Hematopoietic multipotent progenitor cell treated with erythropoietin and hydrocortisone succinate and interleukin-3 and kit ligand, for 17 days (in vitro differentiated cells): ENCODE measurements around the gene CFAP52.
"Not testable (repeated sequence)": the region's sequence is repeated elsewhere in the genome, so short reads cannot be mapped to it uniquely, and the experiment has no call there.

ENCODE experiments used
- DNase-seq: peaks from one replicate; pipeline ENCODE4 v3.0.0-alpha.2; 2015; ENCODE audit warnings: low spot score

The CFAP52 gene

DNA sequence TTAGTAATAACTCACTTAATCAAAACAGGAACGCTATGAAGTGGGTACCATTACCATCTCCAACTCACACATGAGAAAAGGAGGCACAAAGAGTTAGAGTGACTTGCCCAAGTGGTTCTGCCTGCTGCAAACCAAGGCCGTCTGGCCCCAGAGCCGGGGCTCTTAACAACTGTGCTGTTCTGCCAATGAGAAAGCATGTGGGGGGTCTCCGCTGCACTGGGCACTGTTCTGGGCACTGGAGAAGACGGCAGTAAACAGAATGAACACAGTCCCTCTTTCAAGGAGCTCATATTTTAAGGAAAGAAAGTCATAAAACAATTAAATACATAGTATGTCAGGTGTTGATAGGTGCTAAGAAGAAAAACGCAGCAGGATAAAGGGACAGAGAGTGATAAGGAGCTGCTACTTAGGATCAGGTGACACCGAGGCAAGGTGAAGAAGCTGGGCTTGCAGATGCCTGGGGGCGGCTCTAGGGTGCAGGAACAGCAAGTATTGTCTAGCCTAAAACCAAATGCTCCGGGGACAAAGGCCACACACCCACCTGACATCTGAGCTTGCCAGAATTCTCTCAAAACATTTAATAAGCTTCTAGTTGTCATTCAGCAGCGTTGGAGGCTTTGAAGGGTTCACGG is 7.4 kb upstream of the CFAP52 start:
- DNase-seq, result no peak

DNA sequence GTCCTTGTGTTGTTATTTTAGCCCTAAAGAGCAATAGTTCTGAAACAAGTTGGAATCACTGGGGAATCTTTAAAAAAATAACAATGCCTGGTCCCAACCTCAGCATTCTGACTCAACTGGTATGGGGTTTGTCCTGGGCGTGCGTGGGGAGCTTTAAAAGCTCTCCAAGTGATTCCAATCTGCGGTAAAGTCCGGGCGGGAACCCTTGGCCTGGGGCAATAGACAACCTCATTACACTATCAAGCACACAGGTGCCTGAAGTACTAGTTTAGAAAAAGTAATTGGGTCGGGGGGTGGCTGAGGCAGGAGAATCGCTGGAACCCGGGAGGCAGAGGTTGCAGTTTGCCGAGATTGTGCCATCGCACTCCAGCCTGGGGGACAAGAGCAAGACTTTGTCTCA is 5.2 kb upstream of the CFAP52 start:
- no peak for DNase-seq

GRCh38 chr17:9575381-9576101 is 901 bp upstream of the CFAP52 start, which contains the start of gene STX8:
Gene STX8, minus strand, starts transcription at chr17:9575820. Its CDS starts 12 bp downstream, at chr17:9575808.
- peak; percentile 32 for DNase-seq

DNA sequence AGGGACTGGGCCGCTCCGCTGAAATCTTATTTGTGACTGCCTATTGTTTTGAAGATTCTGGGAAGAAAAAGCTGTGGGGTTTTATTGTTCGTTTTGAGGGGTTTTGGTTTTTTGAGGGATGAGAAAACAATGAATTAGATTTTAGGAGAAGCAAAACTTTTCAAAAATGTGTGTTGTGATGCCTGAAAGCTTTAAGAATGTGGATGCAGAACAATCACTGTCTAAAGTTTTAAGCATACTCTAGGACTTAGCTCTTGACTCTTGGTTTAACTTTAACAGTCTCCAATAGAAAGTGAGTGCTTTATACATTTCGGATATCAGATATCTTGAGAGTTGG is 899 bp downstream of the CFAP52 start:
- no peak for DNase-seq

GRCh38 chr17:9587969-9588656 is 11.7 kb downstream of the CFAP52 start:
- DNase-seq, result no peak

- no peak for DNase-seq
Measured at GRCh38 chr17:9594065-9594464, 17.6 kb downstream of the CFAP52 start.

DNA sequence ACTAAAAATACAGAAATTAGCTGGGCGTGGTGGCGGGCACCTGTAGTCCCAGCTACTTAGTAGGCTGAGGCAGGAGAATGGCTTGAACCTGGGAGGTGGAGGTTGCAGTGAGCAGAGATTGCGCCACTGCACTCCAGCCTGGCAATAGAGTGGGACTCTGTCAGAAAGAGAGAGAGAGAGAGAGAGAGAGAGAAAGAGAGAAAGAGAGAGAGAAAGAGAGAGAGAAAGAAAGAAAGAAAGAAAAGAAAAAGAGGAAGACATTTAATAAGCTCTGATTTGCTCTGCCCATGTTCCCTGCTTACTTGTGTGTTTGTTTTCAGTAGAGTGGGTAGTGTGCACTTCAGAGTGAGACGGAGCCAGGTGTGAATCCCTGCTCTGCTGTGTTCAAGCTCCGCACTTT is 21.2 kb downstream of the CFAP52 start:
- DNase-seq, result not testable (repeated sequence)

- DNase-seq, result no peak
Measured at GRCh38 chr17:9598661-9599060, 22.2 kb downstream of the CFAP52 start.

GRCh38 chr17:9604583-9604982 is 28.1 kb downstream of the CFAP52 start:
- not testable (repeated sequence) for DNase-seq

- no peak for DNase-seq
Measured at GRCh38 chr17:9606453-9606852, 30.0 kb downstream of the CFAP52 start.

DNA sequence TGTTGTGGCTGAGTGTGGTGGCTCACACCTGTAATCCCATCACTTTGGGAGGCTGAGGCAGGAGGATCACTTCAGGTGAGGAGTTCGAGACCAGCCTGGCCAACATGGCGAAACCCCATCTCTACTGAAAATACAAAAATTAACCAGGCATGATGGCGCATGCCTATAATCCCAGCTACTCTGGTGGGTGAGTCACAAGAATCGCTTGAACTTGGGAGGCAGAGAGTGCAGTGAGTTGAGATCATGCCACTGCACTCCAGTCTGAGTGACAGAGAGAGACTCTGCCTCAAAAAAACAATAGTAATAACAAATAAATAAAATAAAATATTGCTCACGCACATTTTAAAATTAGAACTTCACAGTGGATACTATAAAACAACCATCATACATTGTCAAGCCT is 30.6 kb downstream of the CFAP52 start:
- DNase-seq, result not testable (repeated sequence)

DNA sequence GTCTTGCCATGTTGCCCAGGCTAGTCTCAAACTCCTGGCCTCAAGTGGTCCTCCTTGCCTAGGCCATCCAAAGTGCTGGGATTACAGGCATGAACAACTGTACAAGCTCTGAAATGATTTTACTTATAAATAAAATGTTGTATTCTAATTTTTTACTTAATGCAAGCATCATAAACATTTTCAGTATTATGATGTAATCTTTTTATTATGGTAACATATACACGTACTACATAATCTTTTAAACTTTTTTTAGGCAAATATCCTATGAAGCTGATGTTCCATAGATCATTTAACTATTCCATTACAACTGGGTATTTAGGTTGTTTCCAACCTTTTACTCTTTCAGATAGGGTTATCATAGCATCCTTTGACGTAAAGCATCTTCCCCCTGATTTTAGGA is 35.1 kb downstream of the CFAP52 start:
- no peak for DNase-seq

- DNase-seq, result no peak
Measured at GRCh38 chr17:9612006-9612405, 35.6 kb downstream of the CFAP52 start.

- no peak for DNase-seq
Measured at GRCh38 chr17:9615486-9615885, 39.0 kb downstream of the CFAP52 start.

DNA sequence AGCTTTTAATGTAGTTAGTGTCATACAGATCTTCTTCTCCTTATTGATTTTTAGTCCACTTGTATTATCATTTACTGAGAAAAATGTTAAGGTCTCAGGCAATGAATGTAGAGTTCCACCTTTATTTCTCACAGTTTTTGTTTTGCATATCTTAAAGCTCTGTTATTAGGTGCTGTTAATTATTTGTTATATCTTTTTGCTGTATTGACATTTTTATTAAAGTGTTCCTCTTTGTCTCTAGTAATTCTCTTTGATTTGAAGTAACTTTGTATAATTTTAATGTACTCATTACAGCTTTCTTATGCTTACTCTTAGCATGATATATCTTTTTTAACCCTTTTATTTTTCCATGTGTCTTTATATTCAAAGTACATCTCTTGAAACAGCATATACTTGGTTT is 46.5 kb downstream of the CFAP52 start:
- no peak for DNase-seq

DNA sequence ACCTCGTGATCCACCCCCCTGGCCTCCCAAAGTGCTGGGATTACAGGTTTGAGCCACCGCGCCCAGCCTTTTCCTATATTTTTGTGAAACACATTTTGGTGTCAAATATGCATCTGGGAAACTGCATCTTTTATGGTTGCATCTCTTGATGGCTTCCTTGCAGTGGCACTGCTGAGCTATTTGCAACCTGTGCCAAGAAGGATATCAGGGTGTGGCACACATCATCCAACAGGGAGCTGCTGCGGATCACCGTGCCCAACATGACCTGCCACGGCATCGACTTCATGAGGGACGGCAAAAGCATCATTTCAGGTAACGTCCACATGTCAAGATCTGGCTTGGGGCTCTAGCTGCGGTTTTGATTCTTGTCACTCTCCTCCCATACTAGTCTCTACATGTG is 52.1 kb downstream of the CFAP52 start:
- DNase-seq, result no peak

GRCh38 chr17:9632741-9633140 is 56.3 kb downstream of the CFAP52 start:
- DNase-seq, result no peak

DNA sequence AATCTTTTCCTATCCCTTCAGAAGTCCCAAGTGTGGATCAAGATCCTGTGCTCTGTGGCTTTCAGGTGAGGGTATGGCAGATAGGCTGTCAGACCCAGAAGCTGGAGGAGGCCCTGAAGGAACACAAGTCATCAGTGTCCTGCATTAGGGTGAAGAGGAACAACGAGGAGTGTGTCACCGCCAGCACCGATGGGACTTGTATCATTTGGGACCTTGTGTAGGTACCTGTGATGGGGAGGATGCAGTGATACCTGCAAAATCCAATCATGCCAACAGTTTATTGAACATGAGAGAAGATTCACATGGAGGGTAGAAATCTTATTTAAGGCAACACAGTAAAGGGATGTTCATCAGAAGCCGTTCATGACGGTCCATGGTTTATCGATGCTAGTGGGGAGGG is 58.9 kb downstream of the CFAP52 start:
- DNase-seq, result no peak

DNA sequence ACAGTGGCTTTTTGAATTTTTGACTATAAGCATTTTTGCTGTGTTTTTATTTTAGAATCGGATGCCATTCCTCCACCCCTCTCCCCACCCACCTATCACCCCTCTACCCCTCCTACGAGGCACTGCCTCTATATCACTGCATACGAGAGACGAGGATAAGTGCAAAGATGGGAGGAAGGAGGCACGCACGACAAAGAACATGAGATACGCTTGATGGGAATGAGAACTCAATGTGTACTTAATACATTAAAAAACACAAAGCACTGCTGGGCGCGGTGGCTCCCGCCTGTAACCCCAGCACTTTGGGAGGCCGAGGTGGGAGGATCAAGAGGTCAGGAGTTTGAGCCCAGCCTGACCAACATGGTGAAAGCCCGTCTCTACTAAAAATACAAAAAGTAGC is 60.1 kb downstream of the CFAP52 start:
- DNase-seq, result no peak

DNA sequence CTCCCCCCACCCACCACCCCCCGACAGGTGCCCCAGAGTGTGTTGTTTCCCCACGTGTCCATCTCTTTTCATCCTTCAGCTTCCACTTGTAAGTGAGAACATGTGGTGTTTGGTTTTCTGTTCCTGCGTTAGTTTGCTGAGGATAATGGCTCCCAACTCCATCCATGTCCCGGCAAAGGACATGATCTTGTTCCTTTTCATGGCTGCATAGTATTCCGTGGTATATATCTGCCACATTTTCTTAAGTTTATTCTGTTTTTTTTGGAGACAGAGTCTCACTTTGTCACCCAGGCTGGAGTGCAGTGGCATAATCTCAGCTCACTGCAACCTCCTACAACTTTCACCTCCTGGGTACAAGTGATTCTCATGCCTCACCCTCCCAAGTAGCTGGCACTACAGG is 63.9 kb downstream of the CFAP52 start:
- not testable (repeated sequence) for DNase-seq

DNA sequence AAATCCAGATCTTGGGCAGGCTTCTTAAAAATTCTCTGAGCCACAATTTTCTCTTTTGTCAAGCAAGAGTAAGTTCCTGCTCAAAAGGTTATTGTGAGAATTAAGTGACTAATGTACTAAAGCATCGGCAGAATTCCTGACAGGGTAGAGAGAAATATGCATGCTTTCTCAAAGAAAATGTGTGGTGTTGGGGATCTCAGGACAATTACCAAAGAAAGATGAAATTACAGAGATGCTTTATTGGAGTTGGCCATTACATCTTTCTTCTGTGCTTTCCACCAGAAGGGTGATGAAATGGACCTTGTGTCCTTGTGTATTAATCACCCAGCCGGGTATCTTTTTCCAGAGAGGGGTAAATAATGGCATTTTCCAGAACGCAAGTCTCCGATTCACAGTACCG is 67.2 kb downstream of the CFAP52 start:
- no peak for DNase-seq

GRCh38 chr17:9644910-9645751 is 68.7 kb downstream of the CFAP52 start, which contains the start of gene USP43:
Gene USP43, plus strand, starts transcription at chr17:9645517. Its CDS starts 116 bp downstream, at chr17:9645633.
- DNase-seq, result no peak
